ENCODE data around the gene PLEKHH1. TPM values are rescaled to one million over a fixed set of nuclear protein-coding genes. Genes with fewer than 3 reads are reported as not detected.

The PLEKHH1 gene
- total RNA-seq, 1 donor from 2014 or later: 9.4 TPM

DNA sequence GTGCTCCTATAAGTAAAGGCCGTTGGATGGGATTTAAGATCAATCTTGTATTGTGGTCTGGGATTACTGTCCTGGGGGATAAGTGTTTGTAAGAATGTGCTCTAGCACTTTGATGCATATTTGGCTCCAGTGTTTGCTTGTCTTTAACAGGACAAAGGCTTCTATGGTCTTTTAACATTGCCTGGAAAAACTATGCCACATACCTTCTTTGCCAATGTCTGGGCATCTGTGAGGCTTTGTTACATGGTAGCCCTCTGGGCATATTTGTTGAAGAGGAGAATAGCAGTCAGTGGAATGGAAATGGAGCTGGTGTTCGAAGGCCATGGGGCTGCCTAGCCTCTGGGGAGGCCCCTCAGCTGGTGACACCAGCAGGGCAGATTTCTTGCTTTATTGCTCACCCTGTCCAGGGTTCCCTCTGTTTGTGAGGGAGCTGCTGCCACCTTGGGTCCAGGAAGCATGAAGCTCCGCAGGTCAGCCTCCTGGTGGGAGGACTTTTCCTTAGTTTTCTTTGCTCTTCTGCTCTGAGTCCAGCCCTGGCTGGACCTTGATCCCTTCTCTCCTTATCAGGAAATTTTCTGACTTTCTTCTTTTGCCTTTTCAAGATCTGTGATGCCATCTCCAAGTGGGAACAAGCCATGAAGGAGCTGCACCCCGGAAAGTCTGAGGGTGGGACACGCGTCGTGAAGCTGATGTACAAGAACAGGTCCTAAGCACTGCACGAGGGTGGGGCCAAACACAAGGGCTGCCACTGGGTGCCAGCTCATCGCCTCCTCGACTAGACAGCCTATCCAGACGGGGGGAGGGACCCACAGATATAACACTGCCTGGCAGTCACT, 47.5 kb downstream of the PLEKHH1 start:
- Histone ChIP-seq H3K27me3 (ENCODE audit: control insufficient read depth, insufficient read depth, low read length) (no peaks in the 10 kb centered on the region), H3K36me3 (ENCODE audit: control insufficient read depth, insufficient read depth, low read length) (no peaks in the 10 kb centered on the region), H3K4me3 (ENCODE audit: low read depth, low read length) (no peak overlapping the region)
- no peak for TF ChIP-seq CTCF (IDR thresholded peaks at IDR 0.05; ENCODE audit: insufficient read depth, low read length, poor library complexity, severe bottlenecking)
- no peak for DNase-seq (ENCODE audit: low read depth)

DNA sequence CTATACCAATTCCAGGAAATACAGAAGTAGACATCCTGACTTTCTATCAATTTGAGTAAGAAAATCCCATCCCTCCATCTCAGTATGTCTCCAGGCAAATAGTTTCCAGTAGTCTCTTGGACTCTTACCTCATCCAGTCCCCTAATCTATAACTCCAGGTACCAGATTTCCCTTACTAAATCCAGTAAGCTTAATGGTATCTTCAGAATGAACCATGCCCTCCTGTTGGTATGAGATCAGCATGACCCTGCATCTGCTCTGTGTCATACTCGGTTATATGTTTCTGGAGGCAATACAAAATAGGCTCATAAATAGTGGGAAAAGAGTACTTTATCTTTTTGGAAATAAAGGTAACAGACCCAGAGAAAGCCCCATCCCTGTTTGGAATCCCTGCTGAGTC, 48.6 kb downstream of the PLEKHH1 start:
- TF ChIP-seq CTCF (IDR thresholded peaks at IDR 0.05; ENCODE audit: insufficient read depth, low read length, poor library complexity, severe bottlenecking): no peak
- Histone ChIP-seq H3K4me3 (ENCODE audit: low read depth, low read length) (no peak overlapping the region), H3K27me3 (ENCODE audit: control insufficient read depth, insufficient read depth, low read length) (no peaks in the 10 kb centered on the region), H3K36me3 (ENCODE audit: control insufficient read depth, insufficient read depth, low read length) (no peaks in the 10 kb centered on the region)
- no peak for DNase-seq (ENCODE audit: low read depth)

GRCh38 chr14:67582061-67582460, 49.0 kb downstream of the PLEKHH1 start:
- no peak for DNase-seq (ENCODE audit: low read depth)
- no peaks in the 10 kb centered on the region for H3K27me3 ChIP-seq (ENCODE audit: control insufficient read depth, insufficient read depth, low read length)
- no peak overlapping the region for H3K4me3 ChIP-seq (ENCODE audit: low read depth, low read length)
- TF ChIP-seq CTCF (IDR thresholded peaks at IDR 0.05; ENCODE audit: insufficient read depth, low read length, poor library complexity, severe bottlenecking): no peak
- H3K36me3 ChIP-seq (ENCODE audit: control insufficient read depth, insufficient read depth, low read length): no peaks in the 10 kb centered on the region

DNA sequence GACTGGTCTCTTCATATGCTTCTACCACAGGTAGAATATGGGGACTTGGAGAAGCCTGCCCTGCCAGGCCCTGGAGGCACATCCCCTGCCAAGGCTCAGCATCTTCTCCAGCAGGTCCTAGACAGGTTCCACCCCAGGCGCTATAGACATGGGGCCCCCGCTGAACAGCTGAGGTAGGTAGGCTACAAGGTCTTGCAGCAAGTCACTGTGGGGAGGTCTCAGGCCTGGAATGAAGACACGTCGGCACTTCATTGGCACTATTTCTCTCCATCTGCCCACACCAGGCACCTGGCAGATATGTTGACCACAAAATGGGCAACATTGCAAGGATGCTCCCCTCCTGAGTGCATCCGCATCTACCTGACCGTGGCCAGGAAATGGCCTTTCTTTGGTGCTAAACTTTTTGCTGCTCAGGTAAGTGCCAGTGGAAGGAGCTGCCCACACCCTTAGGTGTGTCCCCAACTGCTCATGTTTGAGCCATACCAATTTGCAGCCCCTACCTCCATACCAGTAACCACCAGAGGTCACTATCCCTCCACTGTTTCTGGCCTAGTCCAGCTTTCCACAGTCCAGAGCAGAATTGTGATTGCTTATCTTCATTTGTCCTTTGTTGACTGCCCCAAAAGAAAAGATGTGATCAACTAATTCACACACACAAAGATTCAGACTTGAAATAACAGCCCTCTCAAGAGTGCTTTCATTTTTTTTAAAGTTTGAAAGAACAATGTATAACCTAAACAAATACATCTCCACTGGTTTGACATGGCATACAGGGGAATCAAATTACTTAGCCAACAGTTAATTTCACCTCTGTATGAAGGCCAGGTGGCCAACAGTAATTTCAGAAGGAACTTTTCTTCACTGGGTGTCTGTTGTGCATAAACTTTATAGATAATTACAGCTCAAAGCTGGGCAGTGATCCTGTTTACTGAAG, 50.9 kb downstream of the PLEKHH1 start:
- peak; percentile 81 for TF ChIP-seq CTCF (IDR thresholded peaks at IDR 0.05; ENCODE audit: insufficient read depth, low read length, poor library complexity, severe bottlenecking)
- Histone ChIP-seq H3K36me3 (ENCODE audit: control insufficient read depth, insufficient read depth, low read length) (no peaks in the 10 kb centered on the region), H3K27me3 (ENCODE audit: control insufficient read depth, insufficient read depth, low read length) (no peaks in the 10 kb centered on the region), H3K4me3 (ENCODE audit: low read depth, low read length) (no peak overlapping the region)
- no peak for DNase-seq (ENCODE audit: low read depth)

- Histone ChIP-seq H3K36me3 (ENCODE audit: control insufficient read depth, insufficient read depth, low read length) (no peaks in the 10 kb centered on the region), H3K27me3 (ENCODE audit: control insufficient read depth, insufficient read depth, low read length) (no peaks in the 10 kb centered on the region), H3K4me3 (ENCODE audit: low read depth, low read length) (no peak overlapping the region)
- no peak for TF ChIP-seq CTCF (IDR thresholded peaks at IDR 0.05; ENCODE audit: insufficient read depth, low read length, poor library complexity, severe bottlenecking)
- no peak for DNase-seq (ENCODE audit: low read depth)
These were observed 51.9 kb downstream of the PLEKHH1 start for GRCh38 chr14:67584978-67585377.
